Neural progenitor cell (in vitro differentiated cells): Measurements from ENCODE around the gene ELL. TPM values are rescaled to one million over a fixed set of nuclear protein-coding genes. Genes with fewer than 3 reads are reported as not detected.
A peak's percentile ranks its signal among the peaks of the same experiment; 100 is the strongest.

Source experiments
- DNase-seq: peaks from one replicate; pipeline ENCODE4 v3.0.0-alpha.2; 2016; ENCODE audit warnings: low spot score
- H2AFZ ChIP-seq: fragments of 200-600 bp; sonication (generic); replicated peaks from 2 replicates; pipeline ENCODE4 v1.6.1; 2016; ENCODE audit warnings: antibody characterized with exemption
- H3F3A ChIP-seq: fragments of 200-600 bp; sonication (generic); 2 replicates; pipeline ENCODE4 v1.6.1; 2016; ENCODE audit warnings: antibody characterized with exemption, low read depth
- H3K27ac ChIP-seq: fragments of 200-600 bp; sonication (generic); 2 replicates; pipeline ENCODE4 v1.5.1; 2016; ENCODE audit warnings: mild to moderate bottlenecking
- H3K27me3 ChIP-seq: fragments of 200-600 bp; sonication (generic); 2 replicates; pipeline ENCODE4 v1.6.1; 2016; ENCODE audit warnings: mild to moderate bottlenecking, moderate library complexity
- H3K36me3 ChIP-seq: fragments of 200-600 bp; sonication (generic); 2 replicates; pipeline ENCODE4 v1.5.1; 2016
- H3K4me1 ChIP-seq: fragments of 200-600 bp; sonication (generic); 2 replicates; pipeline ENCODE4 v1.6.1; 2016; ENCODE audit warnings: mixed run types
- H3K4me2 ChIP-seq: fragments of 200-600 bp; sonication (generic); 2 replicates; pipeline ENCODE4 v1.6.1; 2016
- H3K4me3 ChIP-seq: fragments of 200-600 bp; sonication (generic); 2 replicates; pipeline ENCODE4 v1.5.1; 2016
- H3K79me2 ChIP-seq: fragments of 200-600 bp; sonication (generic); 2 replicates; pipeline ENCODE4 v1.6.1; 2016; ENCODE audit warnings: low read depth
- H3K9ac ChIP-seq: fragments of 200-600 bp; sonication (generic); 2 replicates; pipeline ENCODE4 v1.6.1; 2016
- H3K9me3 ChIP-seq: fragments of 200-600 bp; sonication (generic); 2 replicates; pipeline ENCODE4 v1.5.1; 2016; ENCODE audit warnings: low read depth
- H4K20me1 ChIP-seq: fragments of 200-600 bp; sonication (generic); 2 replicates; pipeline ENCODE4 v1.6.1; 2016; ENCODE audit warnings: low read depth
- H3K27ac Mint-ChIP-seq: 3 replicates; pipeline ENCODE4 v1.8.0; 2021; ENCODE audit warnings: mixed read lengths
- H3K27me3 Mint-ChIP-seq: 2 replicates; pipeline ENCODE4 v1.8.0; 2022; ENCODE audit warnings: low read depth, mild to moderate bottlenecking, inconsistent platforms, moderate library complexity, mixed read lengths; ENCODE audit not compliant: insufficient read depth
- H3K36me3 Mint-ChIP-seq: 3 replicates; pipeline ENCODE4 v1.8.0; 2021; ENCODE audit warnings: mixed read lengths
- H3K4me1 Mint-ChIP-seq: 3 replicates; pipeline ENCODE4 v1.8.0; 2021; ENCODE audit warnings: mixed read lengths
- H3K4me3 Mint-ChIP-seq: 3 replicates; pipeline ENCODE4 v1.8.0; 2021; ENCODE audit warnings: mild to moderate bottlenecking, moderate library complexity, mixed read lengths
- H3K9me3 Mint-ChIP-seq: 3 replicates; pipeline ENCODE4 v1.8.0; 2020; ENCODE audit warnings: mixed read lengths
- CTCF ChIP-seq: fragments of 200-600 bp; sonication (generic); IDR thresholded peaks from 2 replicates; pipeline ENCODE4 v1.5.1; 2017; ENCODE audit warnings: antibody characterized with exemption, mild to moderate bottlenecking
- EZH2 ChIP-seq: fragments of 200-600 bp; sonication (generic); IDR thresholded peaks from 2 replicates; pipeline ENCODE4 v1.6.1; 2017; ENCODE audit warnings: antibody characterized with exemption, mild to moderate bottlenecking, moderate library complexity
- EZH2phosphoT487 ChIP-seq: fragments of 200-600 bp; sonication (generic); IDR thresholded peaks from 2 replicates; pipeline ENCODE4 v1.6.1; 2017; ENCODE audit warnings: antibody characterized with exemption
- total RNA-seq: library from RNA; depleted of rRNA; stranded (reverse); fragments of >200 nt; gene quantifications from 2 replicates; pipeline ENCODE4 v1.2.3, GENCODE V29; 2015; ENCODE audit warnings: low replicate concordance

Gene ELL
- total RNA-seq, 1 donor from 2014 or later, result 2.9 TPM

- DNase-seq, result no peak
- H3K36me3 ChIP-seq, result no peaks in the 10 kb centered on the region
Measured at GRCh38 chr19:18424890-18425514, 96.9 kb downstream of the ELL start.

GRCh38 chr19:18424122-18424889, 97.6 kb downstream of the ELL start:
- no peak overlapping the region for H3K4me3 ChIP-seq
- H3K4me2 ChIP-seq, result peak overlapping the region; percentile 53
- H3K27me3 ChIP-seq, result peaks cover 16% of the 10 kb centered on the region
- no peak overlapping the region for H2AFZ ChIP-seq
- H3K9ac ChIP-seq, result no peak overlapping the region
- H3K36me3 ChIP-seq, result no peaks in the 10 kb centered on the region
- H3K9me3 ChIP-seq, result no peaks in the 10 kb centered on the region
- peaks cover 30% of the 10 kb centered on the region for H3F3A ChIP-seq
- H3K4me1 ChIP-seq, result peaks cover 25% of the 10 kb centered on the region
- DNase-seq, result peak; percentile 56
- TF ChIP-seq EZH2phosphoT487 (no peak), CTCF (no peak), EZH2 (no peak)
- H3K27ac Mint-ChIP-seq, result peak overlapping the region; percentile 30
- H4K20me1 ChIP-seq, result peaks cover 50% of the 10 kb centered on the region
- peaks cover 51% of the 10 kb centered on the region for H3K4me1 Mint-ChIP-seq
- H3K27me3 Mint-ChIP-seq, result peaks cover 2% of the 10 kb centered on the region
- H3K36me3 Mint-ChIP-seq, result peaks cover 2% of the 10 kb centered on the region
- peak overlapping the region; percentile 59 for H3K4me3 Mint-ChIP-seq
- H3K79me2 ChIP-seq, result peaks cover 18% of the 10 kb centered on the region
- no peak overlapping the region for H3K27ac ChIP-seq
- H3K9me3 Mint-ChIP-seq, result no peaks in the 10 kb centered on the region

More at GRCh38 chr19:18424890-18425514, 96.9 kb downstream of the ELL start:
- no peak overlapping the region for H3K4me3 Mint-ChIP-seq
- no peak overlapping the region for H3K4me2 ChIP-seq
- H3K4me1 ChIP-seq, result peaks cover 32% of the 10 kb centered on the region
- no peaks in the 10 kb centered on the region for H3K9me3 Mint-ChIP-seq
- no peak overlapping the region for H2AFZ ChIP-seq
- no peak overlapping the region for H3K27ac Mint-ChIP-seq
- no peak overlapping the region for H3K27ac ChIP-seq
- H3K9ac ChIP-seq, result no peak overlapping the region
- TF ChIP-seq CTCF (no peak), EZH2phosphoT487 (no peak), EZH2 (no peak)
- peaks cover 12% of the 10 kb centered on the region for H3K27me3 ChIP-seq
- H3K36me3 Mint-ChIP-seq, result peaks cover 2% of the 10 kb centered on the region
- H3K9me3 ChIP-seq, result no peaks in the 10 kb centered on the region
- peaks cover 31% of the 10 kb centered on the region for H3F3A ChIP-seq
- no peak overlapping the region for H3K4me3 ChIP-seq
- peaks cover 50% of the 10 kb centered on the region for H4K20me1 ChIP-seq
- H3K27me3 Mint-ChIP-seq, result peaks cover 2% of the 10 kb centered on the region
- peaks cover 55% of the 10 kb centered on the region for H3K4me1 Mint-ChIP-seq
- peaks cover 16% of the 10 kb centered on the region for H3K79me2 ChIP-seq

DNA sequence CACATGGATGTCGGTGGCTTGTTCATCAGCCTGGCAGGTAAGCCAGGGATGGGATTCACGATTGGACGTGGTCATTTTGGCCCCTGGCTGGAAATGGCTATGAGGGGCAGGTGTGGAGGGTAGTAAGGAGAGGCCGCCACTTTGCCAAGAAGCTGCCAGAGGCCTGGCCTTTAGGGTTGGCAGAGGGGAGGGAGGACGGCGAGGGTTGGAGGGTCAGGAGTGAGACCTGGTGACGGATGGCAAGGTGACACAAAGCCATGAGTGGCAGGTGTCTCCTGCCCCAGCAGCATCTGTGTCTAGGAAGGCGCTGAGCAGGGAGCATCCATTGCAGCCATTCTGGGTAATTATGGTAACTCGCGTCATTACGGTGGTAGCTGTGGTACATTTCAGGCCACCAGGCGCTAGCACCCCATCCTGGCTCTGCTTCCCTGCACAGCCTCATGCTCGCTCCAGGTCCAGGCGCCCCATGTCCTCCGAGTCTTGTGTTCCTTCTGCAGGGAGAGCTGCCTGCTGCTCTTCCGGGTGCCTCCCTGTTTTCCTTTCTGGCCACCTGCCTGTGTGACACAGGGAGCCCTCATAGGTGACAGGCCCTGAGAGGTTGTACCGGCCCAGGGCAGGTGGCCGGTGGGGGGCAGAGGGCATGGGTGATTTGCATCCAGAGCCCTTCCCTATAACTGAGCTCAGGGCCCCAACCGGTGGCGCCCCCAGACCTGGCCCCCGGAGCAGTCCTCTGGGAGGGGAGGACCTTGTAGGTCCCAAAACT, 98.4 kb downstream of the ELL start:
- Histone ChIP-seq H3K27ac (no peak overlapping the region), H4K20me1 (peaks cover 47% of the 10 kb centered on the region), H3K4me1 (peaks cover 22% of the 10 kb centered on the region), H3K36me3 (no peaks in the 10 kb centered on the region), H3K79me2 (peaks cover 18% of the 10 kb centered on the region), H3K27me3 (peaks cover 22% of the 10 kb centered on the region), H3K4me3 (no peak overlapping the region), H3K4me2 (peak overlapping the region; percentile 53), H3F3A (peaks cover 28% of the 10 kb centered on the region), H3K9ac (no peak overlapping the region), H3K9me3 (no peaks in the 10 kb centered on the region), H2AFZ (no peak overlapping the region)
- Mint-ChIP-seq H3K4me1 (peaks cover 57% of the 10 kb centered on the region), H3K36me3 (peaks cover 2% of the 10 kb centered on the region), H3K27me3 (peaks cover 8% of the 10 kb centered on the region), H3K4me3 (peak overlapping the region; percentile 59), H3K9me3 (no peaks in the 10 kb centered on the region), H3K27ac (peak overlapping the region; percentile 34)
- TF ChIP-seq EZH2phosphoT487 (no peak), CTCF (no peak), EZH2 (no peak)
- no peak for DNase-seq
